K562 (cell line): ENCODE measurements around the gene PIK3R1. TPM values are rescaled to one million over a fixed set of nuclear protein-coding genes. Genes with fewer than 3 reads are reported as not detected.
A peak's percentile ranks its signal among the peaks of the same experiment; 100 is the strongest.

ENCODE experiments used
- ATF1 ChIP-seq, 2 experiments: fragments of 450-650 bp in 1 of 2; IDR thresholded peaks; 2 replicates each; pipeline ENCODE4 v1.6.1; 2016; ENCODE audit warnings: missing compliant biosample characterization in 1 of 2, missing genetic modification characterization in 1 of 2
- BRF2 ChIP-seq: IDR thresholded peaks from 3 replicates; pipeline ENCODE4 v1.6.1; 2011; ENCODE audit warnings: borderline replicate concordance, mild to moderate bottlenecking; ENCODE audit not compliant: insufficient read length, insufficient read depth
- GTF2A2 ChIP-seq: IDR thresholded peaks from 2 replicates; pipeline ENCODE4 v1.6.1; 2016; ENCODE audit warnings: mild to moderate bottlenecking, missing genetic modification characterization, missing compliant biosample characterization
- KDM4B ChIP-seq, 2 experiments: fragments of 450-650 bp in 1 of 2; sonication (generic) in 1 of 2; IDR thresholded peaks; 2 replicates each; pipeline ENCODE4 v1.6.1; 2016 to 2017; ENCODE audit warnings: borderline replicate concordance in 2 of 2, antibody characterized with exemption in 1 of 2, low read depth in 1 of 2, mild to moderate bottlenecking in 1 of 2
- MEF2D ChIP-seq: conservative IDR thresholded peaks from 2 replicates; pipeline ENCODE4 v1.6.1; 2016; ENCODE audit warnings: low read depth, missing genetic modification characterization, missing compliant biosample characterization
- MTA3 ChIP-seq: fragments of 450-650 bp; formaldehyde crosslinking; IDR thresholded peaks from 2 replicates; pipeline ENCODE4 v1.6.1; 2017; ENCODE audit warnings: mild to moderate bottlenecking, borderline replicate concordance
- MTF1 ChIP-seq: fragments of 250-450 bp; sonication (Bioruptor Pico); IDR thresholded peaks from 2 replicates; pipeline ENCODE4 v1.9.0; 2021; ENCODE audit warnings: moderate library complexity, mild to moderate bottlenecking, inconsistent platforms, borderline replicate concordance
- NR2C2 ChIP-seq, 2 experiments: fragments of 200-800 bp in 1 of 2; sonication (Bioruptor generic) in 1 of 2; sonication (generic) in 1 of 2; formaldehyde crosslinking in 1 of 2; IDR thresholded peaks; 2 replicates each; pipeline versions ENCODE4 v1.6.1 to v1.8.0; 2016 to 2022; ENCODE audit warnings: mild to moderate bottlenecking in 1 of 2, missing compliant biosample characterization in 1 of 2, missing genetic modification characterization in 1 of 2, missing genetic modification reagents in 1 of 2
- PHTF2 ChIP-seq: fragments of 250-450 bp; sonication (Bioruptor Pico); IDR thresholded peaks from 2 replicates; pipeline ENCODE4 v1.5.0; 2021; ENCODE audit warnings: mild to moderate bottlenecking
- POLR2G ChIP-seq: fragments of 200-400 bp; formaldehyde crosslinking; IDR thresholded peaks from 2 replicates; pipeline ENCODE4 v1.6.1; 2017; ENCODE audit warnings: low read depth, mild to moderate bottlenecking, antibody characterized with exemption, low read length, moderate library complexity
- RAD51 ChIP-seq: fragments of 450-650 bp; IDR thresholded peaks from 2 replicates; pipeline ENCODE4 v1.7.1; 2016; ENCODE audit warnings: low read depth, mild to moderate bottlenecking, borderline replicate concordance
- SAP30 ChIP-seq: fragments of 200-600 bp; sonication (generic); IDR thresholded peaks from 2 replicates; pipeline ENCODE4 v1.6.1; 2012; ENCODE audit warnings: borderline replicate concordance, low read depth, mild to moderate bottlenecking, moderate library complexity, low read length, control low read depth, inconsistent platforms; ENCODE audit not compliant: insufficient read depth, poor library complexity, severe bottlenecking
- SMARCA5 ChIP-seq: fragments of 450-650 bp; IDR thresholded peaks from 2 replicates; pipeline ENCODE4 v1.6.1; 2016
- TCF7L2 ChIP-seq: fragments of 150-350 bp; IDR thresholded peaks from 2 replicates; pipeline ENCODE4 v1.6.1; 2016; ENCODE audit warnings: low read depth, mild to moderate bottlenecking, low read length, moderate library complexity
- THRAP3 ChIP-seq: fragments of 450-650 bp; IDR thresholded peaks from 2 replicates; pipeline ENCODE4 v1.6.1; 2016; ENCODE audit warnings: mild to moderate bottlenecking, inconsistent platforms, borderline replicate concordance
- TSC22D4 ChIP-seq: fragments of 450-650 bp; IDR thresholded peaks from 2 replicates; pipeline ENCODE4 v1.6.1; 2016; ENCODE audit warnings: missing genetic modification characterization, missing biosample characterization, control low read depth
- ZC3H11A ChIP-seq: IDR thresholded peaks from 2 replicates; pipeline ENCODE4 v1.6.1; 2012; ENCODE audit warnings: low read depth, low read length, improper control_type of control experiment
- ZNF780A ChIP-seq: fragments of 250-450 bp; sonication (Bioruptor Pico); IDR thresholded peaks from 2 replicates; pipeline ENCODE4 v1.5.0; 2021; ENCODE audit warnings: mild to moderate bottlenecking
- polyA plus RNA-seq, 8 experiments: library from polyadenylated mRNA; depleted of rRNA in 4 of 8; stranded (reverse) in 5 of 8; unstranded in 3 of 8; fragments of >200 nt; fragmentation: Nextera tagmentation in 2 of 8; fragmentation: Illumina TruSeq in 1 of 8; extraction: Ambion mirVana in 2 of 8; extraction: Trizol in 1 of 8; gene quantifications; 2 replicates each; pipeline versions ENCODE4 v1.2.1 to v1.2.3, GENCODE V29; 2011 to 2014; ENCODE audit warnings: inconsistent platforms in 1 of 8, missing spikeins in 1 of 8
- total RNA-seq, 7 experiments: library from RNA; depleted of rRNA in 6 of 7; stranded (reverse); fragments of >200 nt in 6 of 7; fragmentation: Illumina TruSeq in 2 of 7; extraction: Trizol in 2 of 7; gene quantifications; 2 replicates each; pipeline versions ENCODE4 v1.2.1 to v1.2.3, GENCODE V29; 2011 to 2021; ENCODE audit warnings: low replicate concordance in 1 of 7
- TF ChIP-seq, protein P1 (sequence below): conservative IDR thresholded peaks from 2 replicates; pipeline ENCODE4 v1.6.1; 2011; ENCODE audit warnings: low read depth, mild to moderate bottlenecking, low read length; ENCODE audit not compliant: control insufficient read depth
- TF ChIP-seq, protein P2 (sequence below), 2 experiments: fragments of 150-350 bp in 1 of 2; IDR thresholded peaks; 2 replicates each; pipeline ENCODE4 v1.6.1; 2012 to 2016; ENCODE audit warnings: low read depth in 2 of 2, low read length in 2 of 2, mild to moderate bottlenecking in 1 of 2, moderate library complexity in 1 of 2
- TF ChIP-seq, protein P3 (sequence below): fragments of 450-650 bp; conservative IDR thresholded peaks from 2 replicates; pipeline ENCODE4 v1.6.1; 2016; ENCODE audit warnings: missing genetic modification characterization, low read depth, mild to moderate bottlenecking, control low read depth, missing compliant biosample characterization

PIK3R1 gene
- total and polyA plus RNA-seq, 9 of the 15 experiments (the other 6 are each of a cell fraction or from before 2014, with no cell fraction given): 1.1 to 9.7 (median 4.8) TPM

- 0 out of 2 replicates have a peak, but pooled peaks have one; percentile 29 for TF ChIP-seq MEF2D
- TF ChIP-seq MTF1 (CRISPR knock-in tag): no peak
- TF ChIP-seq ZC3H11A: no peak
- TF ChIP-seq ATF1 (CRISPR knock-in tag; IDR thresholded peaks at IDR 0.05): no peak
- TF ChIP-seq ATF1 (tag; IDR thresholded peaks at IDR 0.05): 0 out of 2 replicates have a peak, but pooled peaks have one; percentile 24
- TF ChIP-seq THRAP3: no peak
- TF ChIP-seq TCF7L2: no peak
- no peak for TF ChIP-seq TSC22D4 (tag)
- TF ChIP-seq, protein P1, sequence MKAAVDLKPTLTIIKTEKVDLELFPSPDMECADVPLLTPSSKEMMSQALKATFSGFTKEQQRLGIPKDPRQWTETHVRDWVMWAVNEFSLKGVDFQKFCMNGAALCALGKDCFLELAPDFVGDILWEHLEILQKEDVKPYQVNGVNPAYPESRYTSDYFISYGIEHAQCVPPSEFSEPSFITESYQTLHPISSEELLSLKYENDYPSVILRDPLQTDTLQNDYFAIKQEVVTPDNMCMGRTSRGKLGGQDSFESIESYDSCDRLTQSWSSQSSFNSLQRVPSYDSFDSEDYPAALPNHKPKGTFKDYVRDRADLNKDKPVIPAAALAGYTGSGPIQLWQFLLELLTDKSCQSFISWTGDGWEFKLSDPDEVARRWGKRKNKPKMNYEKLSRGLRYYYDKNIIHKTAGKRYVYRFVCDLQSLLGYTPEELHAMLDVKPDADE: no peak
- no peak for TF ChIP-seq POLR2G
- TF ChIP-seq KDM4B (IDR thresholded peaks at IDR 0.05; ENCODE audit: borderline replicate concordance in 2 of 2, low read depth in 1 of 2): no peak
- TF ChIP-seq, protein P2, sequence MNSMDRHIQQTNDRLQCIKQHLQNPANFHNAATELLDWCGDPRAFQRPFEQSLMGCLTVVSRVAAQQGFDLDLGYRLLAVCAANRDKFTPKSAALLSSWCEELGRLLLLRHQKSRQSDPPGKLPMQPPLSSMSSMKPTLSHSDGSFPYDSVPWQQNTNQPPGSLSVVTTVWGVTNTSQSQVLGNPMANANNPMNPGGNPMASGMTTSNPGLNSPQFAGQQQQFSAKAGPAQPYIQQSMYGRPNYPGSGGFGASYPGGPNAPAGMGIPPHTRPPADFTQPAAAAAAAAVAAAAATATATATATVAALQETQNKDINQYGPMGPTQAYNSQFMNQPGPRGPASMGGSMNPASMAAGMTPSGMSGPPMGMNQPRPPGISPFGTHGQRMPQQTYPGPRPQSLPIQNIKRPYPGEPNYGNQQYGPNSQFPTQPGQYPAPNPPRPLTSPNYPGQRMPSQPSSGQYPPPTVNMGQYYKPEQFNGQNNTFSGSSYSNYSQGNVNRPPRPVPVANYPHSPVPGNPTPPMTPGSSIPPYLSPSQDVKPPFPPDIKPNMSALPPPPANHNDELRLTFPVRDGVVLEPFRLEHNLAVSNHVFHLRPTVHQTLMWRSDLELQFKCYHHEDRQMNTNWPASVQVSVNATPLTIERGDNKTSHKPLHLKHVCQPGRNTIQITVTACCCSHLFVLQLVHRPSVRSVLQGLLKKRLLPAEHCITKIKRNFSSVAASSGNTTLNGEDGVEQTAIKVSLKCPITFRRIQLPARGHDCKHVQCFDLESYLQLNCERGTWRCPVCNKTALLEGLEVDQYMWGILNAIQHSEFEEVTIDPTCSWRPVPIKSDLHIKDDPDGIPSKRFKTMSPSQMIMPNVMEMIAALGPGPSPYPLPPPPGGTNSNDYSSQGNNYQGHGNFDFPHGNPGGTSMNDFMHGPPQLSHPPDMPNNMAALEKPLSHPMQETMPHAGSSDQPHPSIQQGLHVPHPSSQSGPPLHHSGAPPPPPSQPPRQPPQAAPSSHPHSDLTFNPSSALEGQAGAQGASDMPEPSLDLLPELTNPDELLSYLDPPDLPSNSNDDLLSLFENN (IDR thresholded peaks at IDR 0.05; ENCODE audit: low read depth in 2 of 2, low read length in 2 of 2): no peak
- no peak for TF ChIP-seq SMARCA5
- no peak for TF ChIP-seq PHTF2 (CRISPR knock-in tag)
- no peak for TF ChIP-seq MTA3
- TF ChIP-seq BRF2: no peak
- TF ChIP-seq, protein P3, sequence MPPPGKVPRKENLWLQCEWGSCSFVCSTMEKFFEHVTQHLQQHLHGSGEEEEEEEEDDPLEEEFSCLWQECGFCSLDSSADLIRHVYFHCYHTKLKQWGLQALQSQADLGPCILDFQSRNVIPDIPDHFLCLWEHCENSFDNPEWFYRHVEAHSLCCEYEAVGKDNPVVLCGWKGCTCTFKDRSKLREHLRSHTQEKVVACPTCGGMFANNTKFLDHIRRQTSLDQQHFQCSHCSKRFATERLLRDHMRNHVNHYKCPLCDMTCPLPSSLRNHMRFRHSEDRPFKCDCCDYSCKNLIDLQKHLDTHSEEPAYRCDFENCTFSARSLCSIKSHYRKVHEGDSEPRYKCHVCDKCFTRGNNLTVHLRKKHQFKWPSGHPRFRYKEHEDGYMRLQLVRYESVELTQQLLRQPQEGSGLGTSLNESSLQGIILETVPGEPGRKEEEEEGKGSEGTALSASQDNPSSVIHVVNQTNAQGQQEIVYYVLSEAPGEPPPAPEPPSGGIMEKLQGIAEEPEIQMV (tag): no peak
- no peak for TF ChIP-seq NR2C2 (CRISPR knock-in tag; IDR thresholded peaks at IDR 0.05)
- no peak for TF ChIP-seq NR2C2 (tag; IDR thresholded peaks at IDR 0.05)
- TF ChIP-seq ZNF780A: no peak
- TF ChIP-seq RAD51: no peak
- no peak for TF ChIP-seq SAP30
- no peak for TF ChIP-seq GTF2A2
Measured at GRCh38 chr5:68316469-68316868, 100.9 kb downstream of the PIK3R1 start (continued).
